Neuron (in vitro differentiated cells): ENCODE measurements around the gene TLN1.

ENCODE experiments used
- H2AFZ ChIP-seq: one replicate; pipeline ENCODE4 v1.6.1; 2013; ENCODE audit warnings: low read depth, mild to moderate bottlenecking, inconsistent platforms, low read length, moderate library complexity
- H3K27me3 ChIP-seq: one replicate; pipeline ENCODE4 v1.6.1; 2013; ENCODE audit warnings: low read length; ENCODE audit not compliant: insufficient read depth
- H3K36me3 ChIP-seq: one replicate; pipeline ENCODE4 v1.6.1; 2013; ENCODE audit warnings: low read length; ENCODE audit not compliant: insufficient read depth
- H3K4me1 ChIP-seq: one replicate; pipeline ENCODE4 v1.6.1; 2013; ENCODE audit warnings: low read length; ENCODE audit not compliant: insufficient read depth
- H3K4me3 ChIP-seq: 2 replicates; pipeline ENCODE4 v1.5.1; 2013; ENCODE audit warnings: mild to moderate bottlenecking, low read length, moderate library complexity
- H3K9me3 ChIP-seq: one replicate; pipeline ENCODE4 v1.6.1; 2013; ENCODE audit warnings: low read length

Gene TLN1

DNA sequence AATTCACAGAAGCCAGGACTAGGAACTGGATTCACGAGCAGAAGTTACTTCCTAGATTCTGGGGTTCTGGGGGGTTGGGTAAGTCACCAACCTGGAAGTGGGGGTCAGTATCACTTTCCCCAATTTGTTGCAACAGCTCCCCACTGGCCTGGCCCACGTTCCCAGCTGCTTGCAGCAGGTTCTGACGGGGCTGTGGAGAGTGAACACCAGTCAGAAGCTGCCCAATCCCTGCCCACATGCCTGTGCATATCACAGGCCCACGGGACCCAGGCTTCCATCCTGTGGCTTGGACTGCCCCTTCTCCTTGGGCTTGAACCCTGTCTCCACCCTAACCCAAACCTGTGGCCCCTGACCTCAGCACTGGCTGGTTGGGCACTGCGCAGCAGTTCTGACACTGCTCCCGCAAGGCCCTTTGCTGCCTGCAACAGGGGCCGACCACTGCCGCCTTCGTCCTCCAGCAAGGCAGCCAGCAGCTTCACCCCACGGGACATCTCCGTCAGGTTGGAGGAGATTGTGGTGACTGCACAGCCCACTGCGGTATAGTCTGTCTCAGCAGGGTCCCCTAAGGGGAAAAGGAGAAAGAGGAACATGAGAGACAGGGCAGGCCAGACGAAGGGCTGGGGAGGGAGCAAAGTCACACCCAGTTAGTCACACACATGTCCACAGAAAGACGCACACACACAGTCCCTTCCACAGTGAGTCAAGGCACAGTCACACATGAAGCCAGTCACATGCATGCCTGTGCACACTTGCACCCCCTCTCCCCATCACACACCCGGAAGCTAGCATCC, 13.1 kb downstream of the TLN1 start:
- peaks cover 91% of the 10 kb centered on the region for H3K36me3 ChIP-seq
- H3K9me3 ChIP-seq: no peaks in the 10 kb centered on the region
- no peaks in the 10 kb centered on the region for H3K27me3 ChIP-seq
- H3K4me1 ChIP-seq: no peaks in the 10 kb centered on the region
- no peak overlapping the region for H3K4me3 ChIP-seq
- H2AFZ ChIP-seq: no peak overlapping the region

DNA sequence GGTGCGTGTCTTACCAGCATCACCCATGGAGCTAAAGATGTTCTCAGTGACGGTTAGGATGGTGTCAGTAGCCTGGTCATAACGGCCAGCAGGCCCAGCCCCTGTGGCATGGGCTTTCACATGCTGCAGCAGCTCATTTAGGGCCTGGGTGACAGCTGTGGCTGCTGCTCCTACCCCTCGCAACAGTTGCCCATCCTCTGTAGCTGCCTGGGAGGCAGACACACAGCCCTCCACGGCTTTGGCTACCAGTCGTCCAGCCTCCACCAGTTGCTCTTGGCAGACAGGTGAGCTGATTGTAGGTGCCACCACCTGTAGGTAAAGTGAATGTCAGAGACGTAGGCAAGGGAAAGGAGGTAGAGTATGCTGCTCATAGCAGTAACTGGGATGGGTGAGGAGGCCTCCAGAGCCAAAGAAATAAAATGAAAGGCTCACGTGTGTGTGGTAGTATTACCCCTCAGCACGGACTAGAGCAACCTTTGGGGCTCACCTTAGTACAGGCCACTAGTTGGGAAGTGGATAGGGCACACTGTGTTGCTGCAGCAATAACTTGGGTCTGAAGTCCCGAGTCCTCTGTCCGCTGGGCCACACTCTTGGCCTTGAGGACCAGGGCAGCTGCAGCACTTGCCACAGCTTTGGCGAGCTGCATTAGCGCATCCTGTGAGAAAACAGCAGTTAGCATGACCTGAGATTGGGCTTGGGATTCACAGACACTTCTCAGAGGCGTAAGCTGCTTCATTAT, 14.7 kb downstream of the TLN1 start:
- no peaks in the 10 kb centered on the region for H3K27me3 ChIP-seq
- no peak overlapping the region for H3K4me3 ChIP-seq
- peaks cover 91% of the 10 kb centered on the region for H3K36me3 ChIP-seq
- no peak overlapping the region for H2AFZ ChIP-seq
- H3K9me3 ChIP-seq: no peaks in the 10 kb centered on the region
- H3K4me1 ChIP-seq: no peaks in the 10 kb centered on the region

DNA sequence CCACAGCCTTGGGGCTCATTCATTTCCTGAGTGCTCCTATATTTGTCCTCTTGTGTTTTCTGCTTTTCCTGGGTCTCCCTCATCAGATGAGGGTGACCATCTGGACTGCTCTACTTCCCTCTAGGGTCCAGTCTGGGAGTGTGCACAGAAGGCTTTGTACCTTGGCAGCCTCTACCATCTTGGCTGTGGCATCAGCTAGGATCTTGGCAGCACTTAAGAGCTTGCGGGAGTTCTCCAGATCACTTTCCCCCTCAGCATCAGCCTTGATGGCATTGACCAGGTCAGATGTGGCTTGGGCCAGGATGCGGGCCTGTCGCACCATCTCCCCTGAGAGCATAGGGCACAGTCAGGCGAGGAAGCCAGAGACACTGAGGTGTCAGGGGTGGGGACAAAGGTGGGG, 15.8 kb downstream of the TLN1 start:
- no peaks in the 10 kb centered on the region for H3K4me1 ChIP-seq
- H3K36me3 ChIP-seq: peaks cover 91% of the 10 kb centered on the region
- H3K4me3 ChIP-seq: no peak overlapping the region
- no peaks in the 10 kb centered on the region for H3K9me3 ChIP-seq
- H3K27me3 ChIP-seq: no peaks in the 10 kb centered on the region
- H2AFZ ChIP-seq: no peak overlapping the region

DNA sequence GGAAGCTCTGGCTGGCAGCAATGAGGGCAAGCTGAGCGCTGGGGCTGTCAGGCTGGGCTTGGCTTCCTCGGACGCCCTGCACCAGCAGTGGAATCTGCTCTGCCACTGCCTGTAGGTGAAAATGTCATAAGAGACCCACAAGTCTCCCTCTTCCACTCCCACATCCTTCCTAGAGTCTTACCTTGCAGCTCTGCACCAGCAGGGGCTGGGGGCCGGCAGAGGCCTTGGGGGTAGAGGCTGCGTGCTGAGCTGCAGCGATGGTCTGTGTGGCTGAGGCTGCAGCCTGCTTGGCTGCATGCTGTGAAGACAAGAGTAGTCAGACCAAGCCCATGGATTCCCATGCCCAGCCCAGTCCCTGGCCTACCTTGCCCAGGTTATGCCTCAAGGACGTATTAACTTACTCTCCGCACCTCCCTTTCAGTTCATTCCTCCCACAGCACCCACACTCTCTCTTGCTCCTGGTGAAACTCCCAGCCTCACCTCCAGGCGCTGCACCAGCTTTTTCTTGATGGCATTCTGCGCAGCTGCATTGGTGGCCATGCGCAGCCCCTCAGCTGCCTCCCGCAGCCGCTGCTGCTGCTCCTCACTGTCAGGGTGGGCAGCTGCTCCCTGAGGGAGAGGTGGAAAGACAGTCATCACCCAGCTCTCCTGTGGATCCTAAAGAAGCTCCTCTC, 17.3 kb downstream of the TLN1 start:
- H3K36me3 ChIP-seq: peaks cover 89% of the 10 kb centered on the region
- H3K4me1 ChIP-seq: no peaks in the 10 kb centered on the region
- H3K4me3 ChIP-seq: no peak overlapping the region
- H2AFZ ChIP-seq: no peak overlapping the region
- H3K27me3 ChIP-seq: no peaks in the 10 kb centered on the region
- no peaks in the 10 kb centered on the region for H3K9me3 ChIP-seq

DNA sequence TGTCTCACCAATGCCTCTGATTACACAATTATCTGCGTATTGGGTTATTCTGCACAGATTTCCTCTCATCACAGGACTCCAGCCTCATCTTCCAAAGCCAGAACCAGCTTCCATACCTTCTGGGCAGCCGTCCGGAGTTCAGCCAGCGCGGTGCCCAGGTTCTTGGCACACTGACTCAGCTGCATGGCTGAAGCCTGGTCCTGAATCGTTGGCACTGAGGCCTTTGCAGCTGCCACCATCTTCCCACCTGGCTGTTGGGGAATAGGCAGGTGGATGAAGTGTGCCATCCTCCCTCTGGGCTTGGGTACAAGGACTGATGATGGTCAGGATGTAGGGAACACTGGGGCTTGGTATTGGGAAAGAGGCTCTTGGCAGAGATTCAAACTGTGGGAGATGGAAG, 17.9 kb downstream of the TLN1 start:
- no peak overlapping the region for H3K4me3 ChIP-seq

DNA sequence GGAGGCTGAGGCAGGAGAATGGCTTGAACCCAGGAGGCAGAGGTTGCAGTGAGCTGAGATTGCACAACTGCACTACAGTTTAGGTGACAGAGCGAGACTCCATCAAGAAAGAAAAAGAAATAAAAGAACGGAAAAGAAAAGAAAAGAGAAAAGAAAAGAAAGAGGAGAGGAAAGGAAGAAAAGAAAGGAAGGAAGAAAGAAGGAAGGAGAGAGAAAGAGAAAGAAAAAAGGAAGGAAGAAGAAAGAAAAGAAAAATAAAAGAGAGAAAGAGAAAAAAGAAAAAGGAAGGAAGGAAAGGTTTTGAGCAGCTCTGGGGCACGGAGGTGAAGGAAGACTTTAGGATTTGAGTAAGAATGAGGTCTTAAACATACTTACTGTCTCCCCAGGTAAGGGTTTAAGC, 18.4 kb downstream of the TLN1 start:
- no peak overlapping the region for H2AFZ ChIP-seq
- H3K4me3 ChIP-seq: no peak overlapping the region
- H3K4me1 ChIP-seq: no peaks in the 10 kb centered on the region
- H3K9me3 ChIP-seq: no peaks in the 10 kb centered on the region
- H3K36me3 ChIP-seq: peaks cover 84% of the 10 kb centered on the region
- H3K27me3 ChIP-seq: no peaks in the 10 kb centered on the region

More for the DNA sequence above, 17.9 kb downstream of the TLN1 start:
- H3K36me3 ChIP-seq: peaks cover 86% of the 10 kb centered on the region
- no peaks in the 10 kb centered on the region for H3K4me1 ChIP-seq
- no peaks in the 10 kb centered on the region for H3K27me3 ChIP-seq
- no peak overlapping the region for H2AFZ ChIP-seq
- H3K9me3 ChIP-seq: no peaks in the 10 kb centered on the region

DNA sequence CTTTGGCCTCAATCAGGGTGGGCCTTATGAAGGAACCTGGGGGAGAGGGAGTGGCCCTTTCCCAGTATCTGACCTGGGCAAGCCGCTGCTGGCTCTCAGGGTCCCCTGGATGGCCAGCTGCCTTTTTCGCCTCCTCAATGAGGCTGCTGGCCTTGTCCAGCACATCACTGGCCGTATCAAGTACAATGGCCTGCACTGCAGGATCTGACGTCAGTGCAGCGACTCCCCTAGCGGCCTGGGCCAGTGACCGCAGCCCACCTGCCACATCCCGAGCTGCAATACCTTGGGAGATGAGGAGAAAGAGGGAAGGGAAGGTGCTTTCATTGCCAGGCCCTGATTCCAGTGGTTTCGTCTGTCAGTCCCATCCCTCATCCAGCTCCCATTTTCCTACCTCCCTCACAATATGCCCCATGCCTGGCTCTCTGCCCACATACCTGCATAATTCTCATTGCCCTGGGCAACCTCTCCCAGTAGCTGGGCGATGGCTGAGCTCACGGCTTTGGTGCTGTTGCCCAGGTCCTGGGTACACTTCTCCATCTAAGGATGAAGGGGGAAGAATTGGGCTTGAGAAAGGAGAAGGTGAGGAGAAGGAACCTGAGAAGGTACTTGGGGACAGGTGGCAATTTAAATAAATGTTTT, 19.1 kb downstream of the TLN1 start:
- H3K4me1 ChIP-seq: no peaks in the 10 kb centered on the region
- no peaks in the 10 kb centered on the region for H3K27me3 ChIP-seq
- no peak overlapping the region for H2AFZ ChIP-seq
- peaks cover 84% of the 10 kb centered on the region for H3K36me3 ChIP-seq
- no peak overlapping the region for H3K4me3 ChIP-seq
- no peaks in the 10 kb centered on the region for H3K9me3 ChIP-seq

DNA sequence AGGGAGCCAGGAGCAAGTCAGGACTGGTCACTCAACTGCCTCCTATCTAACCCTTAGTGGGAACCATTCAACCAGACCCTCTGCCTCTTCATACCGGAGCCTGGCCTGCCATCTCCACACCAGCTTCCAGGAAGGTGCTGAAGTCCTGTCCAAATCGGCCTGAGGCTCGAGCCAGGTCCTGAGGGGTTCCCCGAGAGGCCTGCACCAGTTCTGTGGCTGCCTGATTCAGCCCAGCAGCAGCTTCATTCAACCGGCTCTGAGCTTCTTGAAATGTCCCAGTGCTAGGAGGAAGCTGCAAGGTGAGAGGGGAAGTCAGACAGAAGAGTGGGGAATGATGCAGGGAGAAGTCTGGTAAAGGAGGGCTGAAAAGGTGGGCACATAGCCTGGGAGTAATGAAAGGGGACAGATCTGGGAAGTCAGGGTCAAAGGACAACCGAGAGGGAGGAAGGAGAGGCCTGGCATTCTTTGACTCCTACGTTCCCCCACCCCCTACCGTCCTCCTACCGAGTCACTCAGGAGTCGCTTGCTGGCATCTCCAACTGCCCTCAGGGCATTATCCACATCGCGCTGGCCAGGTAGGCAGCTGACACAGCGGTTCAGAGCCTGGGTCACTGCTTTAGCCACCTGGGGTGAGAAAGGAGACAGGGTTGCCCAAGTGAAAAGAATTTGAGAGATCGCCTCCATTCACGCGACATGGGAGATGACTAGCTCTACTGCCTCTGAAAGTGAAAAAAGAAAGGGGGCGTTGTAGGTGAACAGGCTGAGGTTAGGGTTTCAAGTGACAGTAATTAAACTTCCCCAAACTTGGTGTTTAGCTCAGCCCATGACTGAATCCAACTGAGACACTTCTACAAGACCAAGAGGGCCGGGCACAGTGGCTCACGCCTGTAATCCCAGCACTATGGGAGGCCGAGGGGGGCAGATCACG, 20.2 kb downstream of the TLN1 start:
- peaks cover 84% of the 10 kb centered on the region for H3K36me3 ChIP-seq
- no peaks in the 10 kb centered on the region for H3K27me3 ChIP-seq
- H3K9me3 ChIP-seq: no peaks in the 10 kb centered on the region
- H2AFZ ChIP-seq: no peak overlapping the region
- no peak overlapping the region for H3K4me3 ChIP-seq
- H3K4me1 ChIP-seq: no peaks in the 10 kb centered on the region

DNA sequence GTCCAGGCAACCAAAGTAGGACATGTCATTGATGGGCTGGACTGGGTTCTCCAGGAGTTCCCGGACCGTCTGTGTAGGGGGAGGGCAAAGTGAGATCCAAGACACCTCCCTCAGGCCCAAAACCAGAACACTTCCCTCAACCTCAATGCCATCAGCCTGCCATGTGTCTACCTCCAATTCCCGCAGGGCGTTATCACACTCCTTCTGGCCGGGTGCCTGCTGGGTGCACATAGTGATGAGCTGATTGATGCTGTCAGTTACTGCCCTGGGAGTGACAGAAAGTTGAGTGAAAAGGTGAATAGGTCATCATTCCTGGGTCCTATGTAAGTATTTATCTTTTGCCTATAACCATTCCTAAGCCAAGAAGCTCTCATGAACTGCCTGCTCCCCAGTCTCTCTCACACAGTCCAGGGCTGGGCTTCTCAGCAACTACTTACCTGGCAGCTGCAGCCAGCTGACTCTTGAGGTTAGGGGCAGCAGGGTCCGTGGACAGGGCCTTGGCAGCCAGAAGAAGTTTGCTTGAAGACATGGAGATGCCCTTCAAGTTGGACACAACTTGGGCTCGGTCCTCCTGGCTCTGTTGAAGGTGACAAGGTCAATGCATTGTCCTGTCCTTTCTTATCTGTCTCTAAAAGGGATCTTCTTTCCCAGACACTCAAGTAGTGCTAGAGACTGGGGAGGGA, 21.0 kb downstream of the TLN1 start:
- Histone ChIP-seq H3K9me3 (no peaks in the 10 kb centered on the region), H3K4me3 (no peak overlapping the region), H3K36me3 (peaks cover 84% of the 10 kb centered on the region), H3K4me1 (no peaks in the 10 kb centered on the region), H2AFZ (no peak overlapping the region), H3K27me3 (no peaks in the 10 kb centered on the region)

DNA sequence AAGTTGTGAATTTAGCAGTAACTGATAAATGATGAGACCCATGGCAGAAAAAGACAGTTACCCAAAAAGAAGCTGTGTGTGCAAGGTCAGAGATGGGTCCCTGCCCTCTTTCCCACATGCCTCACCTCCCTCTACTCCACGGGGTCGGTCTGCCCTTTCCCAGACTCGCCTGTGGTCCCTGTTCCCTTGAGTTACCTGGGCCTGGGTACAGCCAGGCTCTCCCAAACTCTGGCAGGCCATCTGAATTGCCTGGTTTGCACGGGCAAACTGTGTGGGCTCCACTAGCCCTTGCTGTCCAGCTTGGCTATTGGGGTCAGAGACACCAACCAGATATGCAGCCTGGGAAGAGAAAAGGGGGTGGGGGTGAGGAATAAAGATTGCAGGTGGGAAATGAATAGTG, 23.8 kb downstream of the TLN1 start:
- H3K9me3 ChIP-seq: no peaks in the 10 kb centered on the region
- no peaks in the 10 kb centered on the region for H3K4me1 ChIP-seq
- H3K27me3 ChIP-seq: no peaks in the 10 kb centered on the region
- H2AFZ ChIP-seq: no peak overlapping the region
- H3K4me3 ChIP-seq: no peak overlapping the region
- peaks cover 90% of the 10 kb centered on the region for H3K36me3 ChIP-seq

DNA sequence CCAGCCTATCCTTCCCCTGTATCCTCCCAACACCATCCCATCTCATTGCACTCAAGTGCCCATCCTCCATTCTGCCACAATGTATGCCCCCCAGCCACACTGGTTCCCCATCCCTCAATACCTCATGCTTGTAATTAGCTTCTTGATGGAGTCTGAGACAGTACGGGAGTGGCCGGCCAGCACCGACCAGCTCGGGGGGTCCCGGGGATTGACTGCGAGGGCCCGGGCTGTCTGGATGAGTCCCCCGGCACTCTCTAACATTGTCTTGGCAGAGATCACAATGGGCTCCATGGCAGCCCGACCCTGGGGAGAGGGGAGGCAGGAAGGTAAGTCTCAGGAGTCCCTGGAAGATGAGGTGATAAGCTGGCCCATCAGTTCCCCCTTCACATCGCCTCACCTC, 25.0 kb downstream of the TLN1 start:
- Histone ChIP-seq H2AFZ (no peak overlapping the region), H3K36me3 (peaks cover 90% of the 10 kb centered on the region), H3K4me1 (no peaks in the 10 kb centered on the region), H3K9me3 (no peaks in the 10 kb centered on the region), H3K27me3 (no peaks in the 10 kb centered on the region), H3K4me3 (no peak overlapping the region)
